Subcutaneous adipose tissue (tissue), 4 donors: ENCODE measurements around the gene DPH3. TPM values are rescaled to one million over a fixed set of nuclear protein-coding genes. Genes with fewer than 3 reads are reported as not detected.

ENCODE experiments used
- total RNA-seq, 4 donors: library from RNA; depleted of rRNA; stranded (reverse); fragments of >200 nt; gene quantifications; one replicate each; pipeline ENCODE4 v1.1.0, GENCODE V29; 2016
- TF ChIP-seq, protein P1 (sequence below): fragments of 450-650 bp; IDR thresholded peaks from one replicate; pipeline ENCODE4 v1.5.1; 2016; ENCODE audit warnings: low read depth, mild to moderate bottlenecking, control low read depth, antibody characterized with exemption, moderate library complexity

DPH3 gene
- total RNA-seq, 4 donors from 2014 or later: 22.0 to 68.5 (median 32.9) TPM

- TF ChIP-seq, protein P1, sequence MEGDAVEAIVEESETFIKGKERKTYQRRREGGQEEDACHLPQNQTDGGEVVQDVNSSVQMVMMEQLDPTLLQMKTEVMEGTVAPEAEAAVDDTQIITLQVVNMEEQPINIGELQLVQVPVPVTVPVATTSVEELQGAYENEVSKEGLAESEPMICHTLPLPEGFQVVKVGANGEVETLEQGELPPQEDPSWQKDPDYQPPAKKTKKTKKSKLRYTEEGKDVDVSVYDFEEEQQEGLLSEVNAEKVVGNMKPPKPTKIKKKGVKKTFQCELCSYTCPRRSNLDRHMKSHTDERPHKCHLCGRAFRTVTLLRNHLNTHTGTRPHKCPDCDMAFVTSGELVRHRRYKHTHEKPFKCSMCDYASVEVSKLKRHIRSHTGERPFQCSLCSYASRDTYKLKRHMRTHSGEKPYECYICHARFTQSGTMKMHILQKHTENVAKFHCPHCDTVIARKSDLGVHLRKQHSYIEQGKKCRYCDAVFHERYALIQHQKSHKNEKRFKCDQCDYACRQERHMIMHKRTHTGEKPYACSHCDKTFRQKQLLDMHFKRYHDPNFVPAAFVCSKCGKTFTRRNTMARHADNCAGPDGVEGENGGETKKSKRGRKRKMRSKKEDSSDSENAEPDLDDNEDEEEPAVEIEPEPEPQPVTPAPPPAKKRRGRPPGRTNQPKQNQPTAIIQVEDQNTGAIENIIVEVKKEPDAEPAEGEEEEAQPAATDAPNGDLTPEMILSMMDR: no peak
Measured at GRCh38 chr3:16247282-16248061, 17.3 kb downstream of the DPH3 start.

- TF ChIP-seq, protein P1: no peak
Measured at GRCh38 chr3:16245609-16246008, 19.1 kb downstream of the DPH3 start.

DNA sequence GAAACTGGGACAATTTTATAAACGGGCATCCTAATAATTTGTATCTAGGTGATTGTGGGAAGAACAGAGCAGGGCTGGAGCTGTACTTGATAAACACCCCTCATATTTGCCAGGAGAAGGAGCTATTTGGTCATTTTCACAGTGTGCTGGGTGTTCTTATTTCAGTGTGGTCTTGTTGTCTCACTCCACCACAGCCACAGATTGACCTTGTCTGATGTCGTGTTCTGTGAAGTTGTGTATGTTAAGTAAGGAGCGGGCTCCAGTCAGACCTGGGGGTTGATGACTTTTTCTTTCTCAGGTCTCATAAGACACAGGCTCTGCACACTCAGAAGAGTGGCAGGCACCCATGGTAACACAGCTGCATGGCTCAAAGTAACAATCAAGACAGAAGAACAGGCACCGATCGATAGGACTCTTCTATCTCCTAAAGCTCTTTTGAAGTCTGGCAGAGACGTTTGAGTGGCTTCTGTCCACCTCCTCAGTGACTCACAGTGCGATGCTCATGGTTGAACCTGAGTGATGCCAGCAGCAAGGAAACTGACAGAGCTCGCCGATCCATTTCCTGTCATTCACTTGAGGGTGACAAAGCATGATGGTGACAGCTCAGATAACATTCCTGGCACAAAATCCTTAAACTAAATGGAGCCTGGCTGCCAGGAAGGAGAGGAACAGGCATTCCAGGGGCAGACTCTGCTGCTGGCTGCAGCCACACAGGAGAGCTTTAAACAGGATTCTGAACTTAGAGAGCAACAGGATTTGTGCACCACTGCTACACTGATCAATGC is 20.8 kb downstream of the DPH3 start:
- TF ChIP-seq, protein P1: no peak

- TF ChIP-seq, protein P1: no peak
Measured at GRCh38 chr3:16242177-16242576, 22.6 kb downstream of the DPH3 start.

- TF ChIP-seq, protein P1: no peak
Measured at GRCh38 chr3:16241225-16241624, 23.5 kb downstream of the DPH3 start.

GRCh38 chr3:16240229-16241023 is 24.3 kb downstream of the DPH3 start:
- TF ChIP-seq, protein P1: no peak

DNA sequence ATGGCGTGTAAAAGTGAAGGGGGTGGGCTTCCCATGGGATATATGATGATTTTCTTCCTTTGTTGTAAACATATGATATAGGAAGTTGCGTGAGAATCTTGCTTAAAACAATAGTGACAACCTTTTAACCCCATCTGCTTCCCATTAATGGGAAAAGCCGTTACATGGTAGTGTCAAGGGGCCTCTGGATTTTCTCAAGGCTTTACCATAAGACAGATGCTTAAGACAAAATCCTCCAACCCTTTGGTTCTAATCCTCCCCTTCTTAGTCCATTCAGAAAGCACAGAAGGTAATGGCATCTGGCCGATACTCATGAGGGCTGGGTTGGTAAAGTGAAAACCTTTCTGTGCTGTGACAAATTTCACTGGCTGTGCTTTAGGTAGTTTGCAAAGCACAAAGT is 25.0 kb downstream of the DPH3 start:
- TF ChIP-seq, protein P1: no peak
